Mesenchymal stem cell (in vitro differentiated cells and primary cell): ENCODE results near the gene PIK3CA.
A peak's percentile ranks its signal among the peaks of the same experiment; 100 is the strongest.

Source experiments
- DNase-seq: peaks from one replicate; pipeline ENCODE4 v3.0.0-alpha.2; 2013
- H2AFZ ChIP-seq: one replicate; pipeline ENCODE4 v1.6.1; 2013; ENCODE audit warnings: low read depth, mild to moderate bottlenecking, control low read depth, inconsistent platforms, low read length, moderate library complexity
- H2AK5ac ChIP-seq: 2 replicates; pipeline ENCODE4 v1.6.1; 2013; ENCODE audit warnings: low read length, moderate library complexity, mild to moderate bottlenecking, inconsistent platforms; ENCODE audit not compliant: severe bottlenecking
- H2BK120ac ChIP-seq: one replicate; pipeline ENCODE4 v1.6.1; 2013; ENCODE audit warnings: low read depth, mild to moderate bottlenecking, inconsistent platforms, low read length, moderate library complexity
- H2BK12ac ChIP-seq, 2 experiments: one replicate each; pipeline ENCODE4 v1.6.1; 2013; ENCODE audit warnings: inconsistent platforms in 2 of 2, low read length in 2 of 2, mild to moderate bottlenecking in 2 of 2, moderate library complexity in 2 of 2, control low read depth in 1 of 2
- H2BK15ac ChIP-seq: one replicate; pipeline ENCODE4 v1.6.1; 2013; ENCODE audit warnings: mild to moderate bottlenecking, low read depth, inconsistent platforms; ENCODE audit not compliant: poor library complexity, severe bottlenecking
- H2BK5ac ChIP-seq: 2 replicates; pipeline ENCODE4 v1.6.1; 2013; ENCODE audit warnings: low read depth, mild to moderate bottlenecking, low read length, control low read depth, inconsistent platforms; ENCODE audit not compliant: poor library complexity, severe bottlenecking
- H3K14ac ChIP-seq, 2 experiments: one replicate each; pipeline ENCODE4 v1.6.1; 2013; ENCODE audit warnings: inconsistent platforms in 2 of 2, low read length in 2 of 2, control low read depth in 1 of 2, mild to moderate bottlenecking in 1 of 2, moderate library complexity in 1 of 2
- H3K18ac ChIP-seq, 2 experiments: one replicate each; pipeline ENCODE4 v1.6.1; 2013; ENCODE audit warnings: inconsistent platforms in 2 of 2, low read length in 2 of 2, control low read depth in 1 of 2, low read depth in 1 of 2, mild to moderate bottlenecking in 1 of 2
- H3K23ac ChIP-seq, 2 experiments: one replicate each; pipeline ENCODE4 v1.6.1; 2013; ENCODE audit warnings: inconsistent platforms in 2 of 2, low read length in 2 of 2, mild to moderate bottlenecking in 2 of 2, moderate library complexity in 2 of 2, control low read depth in 1 of 2
- H3K27ac ChIP-seq: 2 replicates; pipeline ENCODE4 v1.5.1; 2013; ENCODE audit warnings: mild to moderate bottlenecking, moderate library complexity, low read length, control low read depth, inconsistent platforms; ENCODE audit not compliant: poor library complexity, severe bottlenecking
- H3K27me3 ChIP-seq, 2 experiments: 2 replicates each; pipeline versions ENCODE4 v1.6.1 to v1.7.0; 2013; ENCODE audit warnings: low read length in 2 of 2, mild to moderate bottlenecking in 2 of 2, moderate library complexity in 2 of 2, control low read depth in 1 of 2, inconsistent platforms in 1 of 2; ENCODE audit not compliant: control insufficient read depth in 1 of 2, insufficient read depth in 1 of 2
- H3K36me3 ChIP-seq, 2 experiments: 2 replicates each; pipeline versions ENCODE4 v1.6.1 to v1.7.0; 2013; ENCODE audit warnings: low read length in 2 of 2, control low read depth in 1 of 2, inconsistent platforms in 1 of 2, low read depth in 1 of 2, mild to moderate bottlenecking in 1 of 2; ENCODE audit not compliant: insufficient read depth in 2 of 2, control insufficient read depth in 1 of 2
- H3K4ac ChIP-seq, 2 experiments: one replicate each; pipeline ENCODE4 v1.6.1; 2013; ENCODE audit warnings: inconsistent platforms in 2 of 2, low read length in 2 of 2, mild to moderate bottlenecking in 2 of 2, moderate library complexity in 2 of 2, control low read depth in 1 of 2, low read depth in 1 of 2
- H3K4me1 ChIP-seq: 2 replicates; pipeline ENCODE4 v1.6.1; 2013; ENCODE audit warnings: low read depth, low read length, control low read depth; ENCODE audit not compliant: control insufficient read depth, insufficient read depth
- H3K4me2 ChIP-seq: 2 replicates; pipeline ENCODE4 v1.6.1; 2013; ENCODE audit warnings: low read length, mild to moderate bottlenecking, inconsistent platforms; ENCODE audit not compliant: poor library complexity, severe bottlenecking
- H3K4me3 ChIP-seq, 2 experiments: 2 replicates each; pipeline versions ENCODE4 v1.5.1 to v1.7.0; 2013; ENCODE audit warnings: low read length in 2 of 2, mild to moderate bottlenecking in 2 of 2, control low read depth in 1 of 2, low read depth in 1 of 2; ENCODE audit not compliant: insufficient read depth in 1 of 2
- H3K79me1 ChIP-seq: replicated peaks from 2 replicates; pipeline ENCODE4 v1.6.1; 2013; ENCODE audit warnings: mild to moderate bottlenecking, control low read depth, low read length, inconsistent platforms; ENCODE audit not compliant: poor library complexity, severe bottlenecking
- H3K9ac ChIP-seq: 2 replicates; pipeline ENCODE4 v1.7.0; 2013; ENCODE audit warnings: mild to moderate bottlenecking, low read length, moderate library complexity
- H3K9me3 ChIP-seq: 2 replicates; pipeline ENCODE4 v1.7.0; 2013; ENCODE audit warnings: mild to moderate bottlenecking, low read length; ENCODE audit not compliant: control insufficient read depth
- H4K8ac ChIP-seq: one replicate; pipeline ENCODE4 v1.6.1; 2013; ENCODE audit warnings: inconsistent platforms, mild to moderate bottlenecking, low read length, moderate library complexity
- H4K91ac ChIP-seq: one replicate; pipeline ENCODE4 v1.6.1; 2013; ENCODE audit warnings: mild to moderate bottlenecking, low read length, inconsistent platforms
- WGBS: methylation state at CpG from one replicate; pipeline ENCODE4 v1.1.7; 2013; ENCODE audit warnings: mixed read lengths; 5-methylcytosine and 5-hydroxymethylcytosine counted together

Gene PIK3CA

DNA sequence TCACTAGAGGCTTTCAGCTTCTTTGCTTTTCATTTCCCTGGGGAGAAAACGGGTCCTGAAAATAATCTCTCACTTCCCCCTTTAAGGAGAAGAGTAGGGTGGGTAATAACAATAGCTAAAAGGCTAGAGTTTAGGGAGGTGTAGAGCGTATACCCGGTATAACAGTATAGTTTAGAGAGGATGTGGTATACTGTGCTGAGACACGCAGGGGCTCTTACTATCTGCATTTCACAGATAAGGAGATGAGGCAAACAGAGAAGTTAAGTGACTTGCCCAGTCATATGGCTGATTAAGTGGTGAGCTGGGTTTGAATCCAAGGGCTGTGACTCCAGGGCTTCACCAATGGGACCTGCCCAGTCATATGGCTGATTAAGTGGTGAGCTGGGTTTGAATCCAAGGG, 117.7 kb downstream of the PIK3CA start:
- Histone ChIP-seq H3K18ac (no peak overlapping the region), H3K27me3 (peaks cover 0 to 7% of the 10 kb centered on the region in 2 experiments), H3K4me2 (no peak overlapping the region), H3K4me3 (no peak overlapping the region), H3K27ac (no peak overlapping the region), H3K23ac (no peak overlapping the region), H4K8ac (no peak overlapping the region), H2AK5ac (no peak overlapping the region), H3K4me1 (no peaks in the 10 kb centered on the region), H3K79me1 (no peaks in the 10 kb centered on the region), H3K36me3 (no peaks in the 10 kb centered on the region), H2BK15ac (no peak overlapping the region), H4K91ac (no peak overlapping the region), H2AFZ (no peak overlapping the region), H2BK12ac (no peak overlapping the region), H3K9ac (no peak overlapping the region), H3K9me3 (no peaks in the 10 kb centered on the region), H3K14ac (no peak overlapping the region), H2BK120ac (no peak overlapping the region), H3K4ac (no peak overlapping the region), H2BK5ac (no peak overlapping the region)
- WGBS = 90% methylated on average over 4 of the region's 4 CpGs
- no peak for DNase-seq

DNA sequence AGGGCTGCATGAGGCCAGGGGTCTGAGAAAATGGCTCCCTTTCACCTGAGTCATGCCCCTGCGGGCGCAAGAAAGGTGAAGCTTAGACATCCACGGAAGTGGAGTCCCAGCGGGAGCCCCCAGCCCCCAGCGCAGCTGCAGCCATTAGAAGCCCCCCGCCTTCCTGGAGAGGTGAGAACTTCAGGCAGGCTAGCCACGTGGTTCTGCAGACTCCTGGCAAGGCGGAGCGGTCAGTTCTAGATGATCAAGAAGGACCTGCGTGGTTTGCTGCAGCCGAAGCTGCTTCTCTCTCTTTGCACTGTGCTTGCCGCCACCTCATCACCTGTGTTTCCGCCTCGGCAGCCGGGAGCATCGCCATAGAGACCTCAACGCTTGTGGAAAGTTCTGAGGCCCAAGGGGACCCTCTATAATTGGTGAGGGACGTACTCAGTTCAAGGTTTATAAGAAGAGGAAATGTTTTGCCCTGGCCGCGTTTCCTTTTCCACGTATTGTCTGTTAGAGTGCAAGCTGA, 118.6 kb downstream of the PIK3CA start:
- WGBS = 89% methylated on average over 21 of the region's 21 CpGs

DNA sequence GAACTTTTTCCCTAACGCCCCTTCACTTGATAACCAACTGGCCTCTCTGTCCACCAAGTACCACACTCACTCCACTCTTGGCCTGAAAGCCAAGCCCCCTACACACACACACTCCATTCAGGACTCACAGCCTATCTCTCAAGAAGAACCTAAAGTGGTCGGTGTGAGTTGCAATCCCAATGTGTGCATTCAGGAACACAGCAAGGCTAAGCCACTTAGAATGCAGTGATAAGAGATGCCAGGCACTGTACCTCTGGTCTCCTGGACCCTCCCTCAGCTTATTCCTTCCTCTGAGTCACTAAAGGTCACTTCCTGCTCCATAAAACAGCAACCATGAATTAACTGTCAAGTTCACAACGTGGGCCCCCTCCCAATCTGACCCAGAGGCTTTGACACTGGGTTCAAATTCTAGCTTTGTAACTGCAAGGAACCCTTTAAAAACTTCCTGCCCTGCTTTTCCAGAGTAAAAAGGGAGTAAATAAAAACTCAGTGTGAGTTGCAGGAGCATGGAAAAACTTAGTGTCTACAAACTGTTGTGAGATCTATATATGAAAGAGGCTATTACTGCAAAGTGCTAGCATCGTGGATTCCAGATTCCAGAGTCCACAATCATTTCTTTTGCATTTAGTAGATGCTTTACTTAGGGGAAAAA, 120.4 kb downstream of the PIK3CA start:
- H3K18ac ChIP-seq = no peak overlapping the region
- WGBS = 51% methylated on average over 3 of the region's 4 CpGs
- H2BK12ac ChIP-seq = no peak overlapping the region
- H3K4ac ChIP-seq = no peak overlapping the region
- H2BK120ac ChIP-seq = no peak overlapping the region
- H3K27ac ChIP-seq = no peak overlapping the region
- no peak overlapping the region for H3K14ac ChIP-seq
- H3K9me3 ChIP-seq = no peaks in the 10 kb centered on the region
- H2AK5ac ChIP-seq = no peak overlapping the region
- no peak overlapping the region for H3K9ac ChIP-seq
- H2AFZ ChIP-seq = no peak overlapping the region
- H2BK15ac ChIP-seq = no peak overlapping the region
- H3K79me1 ChIP-seq = no peaks in the 10 kb centered on the region
- no peak overlapping the region for H3K4me2 ChIP-seq
- no peak overlapping the region for H4K91ac ChIP-seq
- H2BK5ac ChIP-seq = no peak overlapping the region
- no peak for DNase-seq
- peak overlapping the region; percentile 81 for H4K8ac ChIP-seq
- no peak overlapping the region for H3K4me3 ChIP-seq
- H3K23ac ChIP-seq = no peak overlapping the region
- H3K4me1 ChIP-seq = no peaks in the 10 kb centered on the region
- H3K27me3 ChIP-seq = peaks cover 0 to 7% of the 10 kb centered on the region in 2 experiments
- no peaks in the 10 kb centered on the region for H3K36me3 ChIP-seq

More for the DNA sequence above, 118.6 kb downstream of the PIK3CA start:
- Histone ChIP-seq H3K4me2 (no peak overlapping the region), H2AFZ (no peak overlapping the region), H3K79me1 (no peaks in the 10 kb centered on the region), H2BK5ac (no peak overlapping the region), H4K8ac (no peak overlapping the region), H3K27ac (no peak overlapping the region), H2BK120ac (no peak overlapping the region), H4K91ac (no peak overlapping the region), H3K4ac (no peak overlapping the region), H2BK12ac (no peak overlapping the region), H3K4me1 (no peaks in the 10 kb centered on the region), H3K14ac (no peak overlapping the region), H3K18ac (no peak overlapping the region), H3K4me3 (no peak overlapping the region), H3K23ac (no peak overlapping the region), H2BK15ac (no peak overlapping the region), H3K27me3 (peaks cover 0 to 7% of the 10 kb centered on the region in 2 experiments), H2AK5ac (no peak overlapping the region), H3K9ac (no peak overlapping the region), H3K9me3 (no peaks in the 10 kb centered on the region), H3K36me3 (no peaks in the 10 kb centered on the region)
- DNase-seq = no peak

DNA sequence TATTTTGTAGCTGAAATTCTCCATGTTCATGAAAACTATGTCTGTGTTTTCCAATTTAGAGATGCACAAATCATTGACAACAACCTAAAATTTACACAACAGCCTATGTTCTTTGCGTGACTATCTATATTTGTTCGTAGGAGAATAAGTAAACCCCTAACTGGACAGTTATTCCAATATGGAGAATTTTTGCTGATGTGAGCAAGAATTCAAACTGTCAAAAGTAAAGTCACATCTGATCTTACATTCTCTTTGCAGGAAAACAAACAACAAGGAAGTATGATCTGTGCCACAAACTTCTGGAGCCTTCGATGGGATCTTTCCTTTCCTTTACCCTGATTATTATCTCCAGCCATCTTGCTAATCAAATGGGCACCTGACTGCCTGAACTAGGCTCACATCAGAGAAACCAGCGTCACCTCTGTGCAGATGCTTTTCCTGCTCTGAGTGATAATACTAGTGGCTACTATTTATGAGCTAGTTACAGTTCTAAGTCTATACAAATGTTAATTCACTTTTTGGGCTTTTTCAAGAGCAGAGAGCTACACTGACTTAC, 121.1 kb downstream of the PIK3CA start:
- H3K4me3 ChIP-seq = no peak overlapping the region
- no peaks in the 10 kb centered on the region for H3K9me3 ChIP-seq
- H3K18ac ChIP-seq = no peak overlapping the region
- no peak overlapping the region for H3K27ac ChIP-seq
- H2BK5ac ChIP-seq = no peak overlapping the region
- no peaks in the 10 kb centered on the region for H3K4me1 ChIP-seq
- H3K23ac ChIP-seq = no peak overlapping the region
- no peak overlapping the region for H3K9ac ChIP-seq
- H2AFZ ChIP-seq = no peak overlapping the region
- H4K91ac ChIP-seq = no peak overlapping the region
- no peaks in the 10 kb centered on the region for H3K79me1 ChIP-seq
- no peak overlapping the region for H2BK120ac ChIP-seq
- WGBS = 89% methylated on average over 1 of the region's 4 CpGs
- no peak overlapping the region for H2BK12ac ChIP-seq
- H3K4ac ChIP-seq = no peak overlapping the region
- no peak overlapping the region for H4K8ac ChIP-seq
- H3K14ac ChIP-seq = no peak overlapping the region
- DNase-seq = no peak
- no peaks in the 10 kb centered on the region for H3K36me3 ChIP-seq
- H3K4me2 ChIP-seq = no peak overlapping the region
- H2BK15ac ChIP-seq = no peak overlapping the region
- no peak overlapping the region for H2AK5ac ChIP-seq
- peaks cover 0 to 7% of the 10 kb centered on the region in 2 experiments for H3K27me3 ChIP-seq
